ENCODE results near the gene ZNF747.

Gene ZNF747

GRCh38 chr16:30534368-30535105, at the start of gene ZNF747:
TSS of gene ZNF747 (minus strand) at chr16:30534858. CDS start at chr16:30534679, 179 bp downstream.
- ChIA-PET CTCF (interaction anchor here (0.6 to 2.0 kb wide), 3 partner anchors 73 to 104 kb away, joined by 3 to 30 read pairs (median 3); partner anchors contain the start of gene DCTPP1), POLR2A (ENCODE audit: low non-redundant PET) (interaction anchor here (0.6 to 1.5 kb wide), 3 partner anchors 24 to 156 kb away, joined by 3 to 5 read pairs (median 3); partner anchors contain the start of genes DCTPP1 and ZNF764)
- DNase-seq (ENCODE audit: low spot score) = peak; percentile 83

GRCh38 chr16:30582611-30583340, 48.1 kb upstream of the ZNF747 start:
- H3K27ac ChIP-seq = peak overlapping the region; percentile 92
- ChIA-PET CTCF (no interaction called here), POLR2A (ENCODE audit: low non-redundant PET) (no interaction called here)
- TF ChIP-seq CTCF (conservative IDR thresholded peaks at IDR 0.05; ENCODE audit: low read depth) = no peak
- no peak for DNase-seq (ENCODE audit: low spot score)

More at GRCh38 chr16:30534368-30535105, at the start of gene ZNF747:
- peak within 1 kb of the TSS; percentile 89 for H3K27ac ChIP-seq
- TF ChIP-seq CTCF (conservative IDR thresholded peaks at IDR 0.05; ENCODE audit: low read depth) = no peak

- TF ChIP-seq CTCF (conservative IDR thresholded peaks at IDR 0.05; ENCODE audit: low read depth) = no peak
- peak overlapping the region; percentile 92 for H3K27ac ChIP-seq
- no peak for DNase-seq (ENCODE audit: low spot score)
- CTCF ChIA-PET = no interaction called here
- POLR2A ChIA-PET (ENCODE audit: low non-redundant PET) = interaction anchor here (0.5 to 0.7 kb wide), 2 partner anchors 29 to 48 kb away, joined by 3 to 5 read pairs; no protein-coding TSS in a partner anchor
Measured at GRCh38 chr16:30581457-30581856, 46.8 kb upstream of the ZNF747 start.

- CTCF ChIA-PET = no interaction called here
- no peak for DNase-seq (ENCODE audit: low spot score)
- TF ChIP-seq CTCF (conservative IDR thresholded peaks at IDR 0.05; ENCODE audit: low read depth) = no peak
- POLR2A ChIA-PET (ENCODE audit: low non-redundant PET) = no interaction called here
- no peak overlapping the region for H3K27ac ChIP-seq
Measured at GRCh38 chr16:30574678-30575077, 40.0 kb upstream of the ZNF747 start.

GRCh38 chr16:30571445-30572322, 37.0 kb upstream of the ZNF747 start, which contains the start of gene ZNF688:
TSS of gene ZNF688 (minus strand) at chr16:30571714. CDS start at chr16:30571629, 85 bp downstream.
- POLR2A ChIA-PET (ENCODE audit: low non-redundant PET) = interaction anchor here (0.5 to 1.5 kb wide), 5 partner anchors 15 to 142 kb away, joined by 3 read pairs; partner anchors contain the start of gene DCTPP1
- CTCF ChIA-PET = interaction anchor here (0.5 to 1.0 kb wide), 5 partner anchors 13 to 162 kb away, joined by 3 to 5 read pairs (median 3); partner anchors contain the start of gene ZNF764
- peak; percentile 87 for DNase-seq (ENCODE audit: low spot score)
- no peak for TF ChIP-seq CTCF (conservative IDR thresholded peaks at IDR 0.05; ENCODE audit: low read depth)
- peak within 1 kb of the TSS; percentile 95 for H3K27ac ChIP-seq

Measured in RWPE1 (cell line).